Neural cell (in vitro differentiated cells): ENCODE results near the gene PAWR. TPM values are rescaled to one million over a fixed set of nuclear protein-coding genes. Genes with fewer than 3 reads are reported as not detected.

Experiments used
- H2AFZ ChIP-seq: fragments of 200-600, 300-800 bp; sonication (generic), shearing (Covaris generic); 2 replicates; pipeline ENCODE4 v1.6.0; 2014; ENCODE audit warnings: low read depth, mild to moderate bottlenecking, antibody characterized with exemption, low read length, moderate library complexity
- H3F3A ChIP-seq: fragments of 200-600 bp; shearing (Covaris generic); 2 replicates; pipeline ENCODE4 v1.6.1; 2016; ENCODE audit warnings: mild to moderate bottlenecking, moderate library complexity, mixed read lengths, antibody characterized with exemption, low read length; ENCODE audit not compliant: insufficient read depth, poor library complexity, severe bottlenecking
- H3K27ac ChIP-seq: fragments of 200-600, 300-800 bp; sonication (generic), shearing (Covaris generic); 2 replicates; pipeline ENCODE4 v1.5.1; 2014; ENCODE audit warnings: mild to moderate bottlenecking, low read length, moderate library complexity
- H3K27me3 ChIP-seq: fragments of 300-800, 200-600 bp; sonication (generic), shearing (Covaris generic); 2 replicates; pipeline ENCODE4 v1.6.0; 2014; ENCODE audit warnings: mild to moderate bottlenecking, low read depth, low read length, moderate library complexity; ENCODE audit not compliant: insufficient read depth
- H3K36me3 ChIP-seq: fragments of 300-800, 200-600 bp; sonication (generic), shearing (Covaris generic); 2 replicates; pipeline ENCODE4 v1.5.1; 2014; ENCODE audit warnings: mild to moderate bottlenecking, antibody characterized with exemption, low read length, moderate library complexity; ENCODE audit not compliant: insufficient read depth
- H3K4me2 ChIP-seq: fragments of 300-800, 200-600 bp; sonication (generic), shearing (Covaris generic); 2 replicates; pipeline ENCODE4 v1.6.0; 2014; ENCODE audit warnings: mild to moderate bottlenecking, low read length
- H3K4me3 ChIP-seq: fragments of 300-800, 200-600 bp; sonication (generic), shearing (Covaris generic); 2 replicates; pipeline ENCODE4 v1.5.1; 2014; ENCODE audit warnings: mild to moderate bottlenecking, low read length, moderate library complexity
- H3K79me2 ChIP-seq: fragments of 200-600 bp; shearing (Covaris generic); replicated peaks from 2 replicates; pipeline ENCODE4 v1.6.0; 2014; ENCODE audit warnings: mild to moderate bottlenecking, low read length, moderate library complexity; ENCODE audit not compliant: insufficient read depth
- H3K9ac ChIP-seq: fragments of 300-800, 200-600 bp; sonication (generic), shearing (Covaris generic); 2 replicates; pipeline ENCODE4 v1.6.1; 2016; ENCODE audit warnings: mild to moderate bottlenecking, low read length, mixed read lengths
- H3K9me2 ChIP-seq: fragments of 200-600 bp; shearing (Covaris generic); 2 replicates; pipeline ENCODE4 v1.6.1; 2016; ENCODE audit warnings: mild to moderate bottlenecking, low read length, mixed read lengths; ENCODE audit not compliant: insufficient read depth
- H3K9me3 ChIP-seq: fragments of 200-600, 300-800 bp; sonication (generic), shearing (Covaris generic); 2 replicates; pipeline ENCODE4 v1.6.1; 2016; ENCODE audit warnings: mild to moderate bottlenecking, mixed run types, low read length, moderate library complexity, mixed read lengths
- H4K20me1 ChIP-seq: fragments of 200-600 bp; shearing (Covaris generic); 2 replicates; pipeline ENCODE4 v1.6.1; 2016; ENCODE audit warnings: mild to moderate bottlenecking, mixed run types; ENCODE audit not compliant: insufficient read depth
- CTCF ChIP-seq: fragments of 450-650 bp; IDR thresholded peaks from 2 replicates; pipeline ENCODE4 v1.5.1; 2014; ENCODE audit warnings: antibody characterized with exemption, mild to moderate bottlenecking, moderate library complexity; ENCODE audit not compliant: poor library complexity, severe bottlenecking
- EP300 ChIP-seq: fragments of 450-650 bp; conservative IDR thresholded peaks from 2 replicates; pipeline ENCODE4 v1.6.1; 2014; ENCODE audit warnings: antibody characterized with exemption, mild to moderate bottlenecking, moderate library complexity; ENCODE audit not compliant: poor library complexity, severe bottlenecking
- EZH2 ChIP-seq: fragments of 200-600, 300-800 bp; shearing (Covaris generic), sonication (generic); IDR thresholded peaks from 2 replicates; pipeline ENCODE4 v1.6.1; 2014; ENCODE audit warnings: antibody characterized with exemption, low read length, borderline replicate concordance, mild to moderate bottlenecking; ENCODE audit not compliant: insufficient read depth, poor library complexity, severe bottlenecking
- MXI1 ChIP-seq: fragments of 450-650 bp; conservative IDR thresholded peaks from 2 replicates; pipeline ENCODE4 v1.6.1; 2014; ENCODE audit warnings: antibody characterized with exemption, mild to moderate bottlenecking; ENCODE audit not compliant: poor library complexity, severe bottlenecking
- POLR2AphosphoS5 ChIP-seq: IDR thresholded peaks from 2 replicates; pipeline ENCODE4 v1.6.1; 2012
- RAD21 ChIP-seq: fragments of 450-650 bp; conservative IDR thresholded peaks from 2 replicates; pipeline ENCODE4 v1.6.1; 2014; ENCODE audit warnings: antibody characterized with exemption, mild to moderate bottlenecking, moderate library complexity
- SMC3 ChIP-seq: fragments of 450-650 bp; conservative IDR thresholded peaks from 2 replicates; pipeline ENCODE4 v1.6.1; 2014; ENCODE audit warnings: antibody characterized with exemption, mild to moderate bottlenecking, moderate library complexity; ENCODE audit not compliant: poor library complexity
- TAF1 ChIP-seq: IDR thresholded peaks from 2 replicates; pipeline ENCODE4 v1.6.1; 2012; ENCODE audit warnings: low read depth
- polyA plus RNA-seq: library from polyadenylated mRNA; depleted of rRNA; stranded (reverse); fragments of >200 nt; gene quantifications from 2 replicates; pipeline ENCODE4 v1.2.3, GENCODE V29; 2014
- TF ChIP-seq, protein P1 (sequence below): IDR thresholded peaks from 2 replicates; pipeline ENCODE4 v1.6.1; 2012; ENCODE audit warnings: borderline replicate concordance

Gene PAWR
- polyA plus RNA-seq, 1 donor from 2014 or later, result 13.4 TPM

- Histone ChIP-seq H3K27me3 (no peaks in the 10 kb centered on the region), H2AFZ (no peak overlapping the region), H4K20me1 (no peaks in the 10 kb centered on the region), H3K9ac (no peak overlapping the region), H3K36me3 (no peaks in the 10 kb centered on the region), H3F3A (no peaks in the 10 kb centered on the region), H3K9me3 (no peaks in the 10 kb centered on the region), H3K79me2 (no peaks in the 10 kb centered on the region), H3K4me3 (no peak overlapping the region), H3K9me2 (no peaks in the 10 kb centered on the region), H3K27ac (no peak overlapping the region), H3K4me2 (no peak overlapping the region)
- TF ChIP-seq CTCF (no peak), POLR2AphosphoS5 (no peak), EP300 (no peak), RAD21 (no peak), TAF1 (no peak), MXI1 (no peak), SMC3 (no peak), EZH2 (no peak)
- TF ChIP-seq, protein P1, sequence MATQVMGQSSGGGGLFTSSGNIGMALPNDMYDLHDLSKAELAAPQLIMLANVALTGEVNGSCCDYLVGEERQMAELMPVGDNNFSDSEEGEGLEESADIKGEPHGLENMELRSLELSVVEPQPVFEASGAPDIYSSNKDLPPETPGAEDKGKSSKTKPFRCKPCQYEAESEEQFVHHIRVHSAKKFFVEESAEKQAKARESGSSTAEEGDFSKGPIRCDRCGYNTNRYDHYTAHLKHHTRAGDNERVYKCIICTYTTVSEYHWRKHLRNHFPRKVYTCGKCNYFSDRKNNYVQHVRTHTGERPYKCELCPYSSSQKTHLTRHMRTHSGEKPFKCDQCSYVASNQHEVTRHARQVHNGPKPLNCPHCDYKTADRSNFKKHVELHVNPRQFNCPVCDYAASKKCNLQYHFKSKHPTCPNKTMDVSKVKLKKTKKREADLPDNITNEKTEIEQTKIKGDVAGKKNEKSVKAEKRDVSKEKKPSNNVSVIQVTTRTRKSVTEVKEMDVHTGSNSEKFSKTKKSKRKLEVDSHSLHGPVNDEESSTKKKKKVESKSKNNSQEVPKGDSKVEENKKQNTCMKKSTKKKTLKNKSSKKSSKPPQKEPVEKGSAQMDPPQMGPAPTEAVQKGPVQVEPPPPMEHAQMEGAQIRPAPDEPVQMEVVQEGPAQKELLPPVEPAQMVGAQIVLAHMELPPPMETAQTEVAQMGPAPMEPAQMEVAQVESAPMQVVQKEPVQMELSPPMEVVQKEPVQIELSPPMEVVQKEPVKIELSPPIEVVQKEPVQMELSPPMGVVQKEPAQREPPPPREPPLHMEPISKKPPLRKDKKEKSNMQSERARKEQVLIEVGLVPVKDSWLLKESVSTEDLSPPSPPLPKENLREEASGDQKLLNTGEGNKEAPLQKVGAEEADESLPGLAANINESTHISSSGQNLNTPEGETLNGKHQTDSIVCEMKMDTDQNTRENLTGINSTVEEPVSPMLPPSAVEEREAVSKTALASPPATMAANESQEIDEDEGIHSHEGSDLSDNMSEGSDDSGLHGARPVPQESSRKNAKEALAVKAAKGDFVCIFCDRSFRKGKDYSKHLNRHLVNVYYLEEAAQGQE, result no peak
Observed at GRCh38 chr12:79643821-79644220, 46.9 kb downstream of the PAWR start.

DNA sequence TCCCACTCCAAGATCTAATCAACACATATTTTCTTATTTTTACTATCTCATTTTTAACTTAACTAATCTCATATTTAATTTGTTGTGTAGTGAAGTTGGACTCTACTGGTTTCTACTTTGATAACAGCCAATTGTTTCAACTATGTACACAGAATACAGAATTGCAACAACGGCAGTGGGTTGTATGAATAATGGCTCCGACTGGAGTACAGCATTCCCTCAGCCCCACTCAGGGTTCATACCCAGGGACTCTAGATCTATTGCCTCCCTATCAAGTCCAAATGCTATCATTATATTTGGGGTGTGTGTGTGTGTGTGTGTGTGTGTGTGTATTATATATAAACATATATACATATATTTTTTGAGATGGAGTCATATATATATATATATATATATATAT is 52.3 kb downstream of the PAWR start:
- H3K27ac ChIP-seq, result no peak overlapping the region
- H3K9me3 ChIP-seq, result no peaks in the 10 kb centered on the region
- H3K9me2 ChIP-seq, result no peaks in the 10 kb centered on the region
- H3K4me2 ChIP-seq, result no peak overlapping the region
- no peaks in the 10 kb centered on the region for H3K36me3 ChIP-seq
- H3K79me2 ChIP-seq, result no peaks in the 10 kb centered on the region
- no peak overlapping the region for H3K9ac ChIP-seq
- no peaks in the 10 kb centered on the region for H3F3A ChIP-seq
- H3K4me3 ChIP-seq, result no peak overlapping the region
- H3K27me3 ChIP-seq, result no peaks in the 10 kb centered on the region
- H2AFZ ChIP-seq, result no peak overlapping the region
- TF ChIP-seq, protein P1, result no peak
- TF ChIP-seq POLR2AphosphoS5, result no peak
- H4K20me1 ChIP-seq, result no peaks in the 10 kb centered on the region
